Right lung (tissue), 5 donors: Measurements from ENCODE around the gene SULT1A1. TPM values are rescaled to one million over a fixed set of nuclear protein-coding genes. Genes with fewer than 3 reads are reported as not detected.
"Not testable (repeated sequence)": the region's sequence is repeated elsewhere in the genome, so short reads cannot be mapped to it uniquely, and the experiment has no call there.

ENCODE experiments used
- DNase-seq, 2 donors: peaks; one replicate each; pipeline ENCODE4 v3.0.0-alpha.2; 2013
- polyA plus RNA-seq, 5 donors: library from polyadenylated mRNA; unstranded; fragments of 120-200 nt; gene quantifications; one replicate each; pipeline versions ENCODE4 v1.2.1 to v1.2.3, GENCODE V29; 2013; ENCODE audit warnings: inconsistent platforms in 1 of 5, low replicate concordance in 1 of 5; ENCODE audit not compliant: insufficient read length in 5 of 5, insufficient read depth in 1 of 5

Gene SULT1A1
- polyA plus RNA-seq, 5 donors: 21.4 to 46.9 (median 38.3) TPM

DNA sequence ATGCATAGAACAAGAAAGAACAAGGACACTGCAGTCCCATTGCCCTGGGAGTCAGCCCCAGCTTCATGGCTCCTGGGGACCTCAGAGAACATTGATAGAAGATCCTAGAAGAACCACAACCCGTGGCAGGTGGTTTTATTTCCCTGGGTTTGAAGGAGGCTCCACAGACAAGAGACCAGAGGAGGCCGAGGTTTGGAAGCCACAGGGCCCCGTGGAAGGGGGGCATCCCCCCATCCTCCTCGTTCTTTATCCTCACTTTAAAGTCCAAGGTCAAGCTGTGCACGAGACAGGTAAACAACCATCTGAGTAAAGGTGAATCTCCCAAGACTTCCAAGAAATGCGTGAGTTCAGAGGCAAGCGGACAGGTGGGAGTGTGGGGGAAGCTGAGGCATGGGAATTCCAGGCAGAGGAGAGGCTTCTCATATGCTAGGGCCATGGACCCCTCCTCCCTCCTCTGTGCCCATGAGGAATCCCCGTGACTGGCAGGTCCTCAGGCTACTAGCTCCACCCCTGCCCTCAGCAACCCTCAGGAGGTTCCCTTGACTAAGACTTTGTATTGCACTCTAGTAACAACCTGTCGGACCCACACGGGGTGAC is 849 bp upstream of the SULT1A1 start:
- DNase-seq: no peak

DNA sequence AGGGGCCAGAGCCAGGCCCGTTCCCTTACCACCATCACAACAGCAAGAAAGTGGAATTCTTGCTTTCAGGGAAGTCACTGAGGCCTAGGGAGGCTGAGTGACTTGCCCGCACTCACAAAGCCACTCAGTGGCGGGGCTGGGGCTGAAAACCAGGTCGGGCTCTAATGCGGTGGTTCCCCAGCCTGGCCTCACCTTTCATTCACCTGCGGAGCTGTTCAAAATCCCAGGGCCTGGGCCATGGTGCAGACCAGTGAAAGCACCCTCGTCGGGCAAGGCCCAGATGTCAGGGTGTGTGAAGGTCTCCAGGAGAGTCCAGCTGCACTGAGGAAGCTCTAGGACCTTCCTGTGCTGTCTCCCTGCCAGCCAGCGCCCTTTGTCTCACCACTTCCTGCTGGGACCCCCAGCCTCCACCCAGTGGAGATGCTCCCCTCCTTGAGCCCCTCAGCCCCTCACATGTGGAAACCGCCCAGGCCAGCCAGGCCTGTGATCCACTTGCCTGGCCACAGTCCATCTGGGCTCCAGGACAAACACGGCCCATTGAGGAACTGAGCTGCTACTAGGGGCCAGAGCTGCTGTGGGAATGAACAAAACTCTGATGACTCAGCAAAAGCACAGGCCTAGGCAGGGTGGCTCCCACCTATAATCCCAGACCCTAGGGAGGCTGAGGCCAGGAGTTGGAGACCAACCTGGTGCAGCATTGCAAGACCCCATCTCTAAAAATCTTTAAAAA is 812 bp downstream of the SULT1A1 start:
- not testable (repeated sequence) for DNase-seq

DNA sequence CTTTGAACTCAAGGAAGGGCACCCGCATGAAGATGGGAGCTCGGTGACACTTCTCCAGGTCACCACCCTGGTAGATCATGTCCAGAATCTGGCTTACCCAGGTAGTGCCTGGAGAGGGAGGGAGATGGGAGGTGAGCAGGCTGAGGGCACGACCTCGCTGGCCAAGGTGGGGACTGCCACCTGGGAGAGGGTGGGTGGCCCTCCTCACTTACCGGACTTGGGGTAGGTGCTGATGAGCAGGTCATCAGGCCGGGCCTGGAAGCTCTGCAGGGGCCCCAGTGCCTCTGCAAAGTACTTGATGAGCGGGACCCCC is 1.4 kb downstream of the SULT1A1 start:
- not testable (repeated sequence) for DNase-seq

DNA sequence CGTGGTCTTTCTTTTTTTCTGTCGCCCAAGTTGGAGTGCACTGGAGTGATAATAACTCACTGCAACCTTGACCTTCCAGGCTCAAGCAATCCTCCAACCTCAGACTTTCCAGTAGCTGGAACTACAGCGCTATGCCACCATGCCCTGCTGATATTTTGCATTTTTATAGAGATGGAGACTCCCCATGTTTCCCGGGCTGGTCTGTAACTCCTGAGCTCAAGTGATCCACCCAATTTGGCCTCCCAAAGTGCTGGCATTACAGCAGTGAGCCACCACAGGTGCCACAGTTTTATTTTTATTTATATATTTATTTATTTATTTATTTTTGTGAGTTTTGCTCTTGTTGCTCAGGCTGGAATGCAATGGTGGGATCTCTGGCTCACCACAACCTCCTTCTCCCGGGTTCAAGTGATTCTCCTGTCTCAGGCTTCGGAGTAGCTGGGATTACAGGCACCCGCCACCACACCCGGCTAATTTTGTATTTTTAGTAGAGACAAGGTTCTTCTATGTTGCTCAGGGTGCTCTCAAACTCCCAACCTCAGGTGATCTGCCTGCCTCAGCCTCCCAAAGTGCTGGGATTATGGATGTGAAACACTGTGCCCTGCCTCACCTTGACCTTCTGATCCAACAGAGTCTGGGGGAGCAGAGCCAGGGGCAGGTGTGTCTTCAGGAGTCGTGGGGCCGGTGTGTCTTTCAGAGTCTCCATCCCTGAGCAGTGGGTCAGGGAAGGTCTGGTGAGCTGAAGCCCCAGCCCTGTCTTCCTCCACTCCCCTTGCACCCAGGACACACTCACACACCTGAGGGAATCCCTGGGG is 2.0 kb downstream of the SULT1A1 start:
- DNase-seq: not testable (repeated sequence)

GRCh38 chr16:28607116-28607623 is 2.7 kb downstream of the SULT1A1 start:
- no peak for DNase-seq

GRCh38 chr16:28606291-28607115 is 3.3 kb downstream of the SULT1A1 start:
- no peak for DNase-seq

GRCh38 chr16:28604186-28604565 is 5.7 kb downstream of the SULT1A1 start:
- DNase-seq: no peak

- no peak for DNase-seq
Observed at GRCh38 chr16:28603381-28604185, 6.3 kb downstream of the SULT1A1 start.

GRCh38 chr16:28602529-28602928 is 7.3 kb downstream of the SULT1A1 start:
- no peak for DNase-seq

DNA sequence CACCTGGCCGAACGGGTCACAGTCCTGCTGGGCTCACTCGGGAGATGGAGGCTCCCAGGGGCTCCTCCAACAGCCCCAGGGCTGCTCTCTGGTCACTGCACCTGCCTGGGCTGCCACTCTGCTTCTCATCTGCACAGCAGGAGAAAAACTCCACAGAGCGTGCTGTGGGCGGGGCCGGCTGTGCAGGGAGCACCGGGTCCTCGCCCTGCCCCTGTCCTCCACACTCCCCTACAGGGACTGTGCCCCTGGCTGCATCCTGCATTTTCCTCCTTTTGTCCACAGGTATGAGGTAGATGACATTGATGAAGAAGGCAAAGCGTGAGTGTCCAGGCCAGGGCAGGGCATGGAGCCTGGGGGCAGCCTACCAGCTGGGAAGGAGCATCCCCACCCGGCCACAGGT is 7.8 kb downstream of the SULT1A1 start:
- DNase-seq: not testable (repeated sequence)

DNA sequence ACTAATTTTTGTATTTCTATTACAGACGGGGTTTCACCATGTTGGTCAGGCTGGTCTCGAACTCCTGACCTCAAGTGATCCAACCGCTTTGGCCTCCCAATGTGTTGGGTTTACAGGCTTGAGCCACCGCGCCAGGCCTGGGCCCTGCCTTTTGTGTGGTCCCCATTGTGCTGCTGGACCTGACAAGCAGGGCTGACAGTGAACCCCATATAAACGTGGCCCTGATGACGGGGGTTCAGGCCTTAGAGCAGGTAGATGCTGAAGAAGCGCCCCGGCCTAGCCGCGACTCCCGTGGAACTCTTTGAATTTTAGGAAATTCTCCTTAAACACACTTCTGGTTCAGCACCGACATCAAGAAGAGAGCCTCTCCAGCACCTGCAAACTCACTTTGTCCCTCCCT is 8.3 kb downstream of the SULT1A1 start:
- not testable (repeated sequence) for DNase-seq

DNA sequence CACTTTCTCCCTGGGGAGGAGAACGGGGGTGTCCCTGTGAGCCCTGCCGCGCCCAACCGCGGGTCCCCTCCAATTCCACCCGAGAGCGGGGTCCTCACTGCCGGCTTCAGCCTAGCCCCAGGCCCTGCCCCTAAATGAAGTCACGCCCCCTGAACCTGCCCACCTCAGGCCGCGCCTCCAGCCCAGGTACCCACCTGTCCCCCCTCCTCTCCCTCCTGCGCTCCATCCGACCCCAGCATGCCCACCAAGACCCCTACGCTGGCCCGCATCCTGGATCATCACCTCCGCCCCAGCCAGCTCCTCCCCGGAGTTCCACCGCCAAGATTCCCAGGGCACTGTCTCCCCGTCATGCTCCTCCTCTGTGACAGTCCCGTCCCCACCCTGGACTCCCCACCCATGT is 8.9 kb downstream of the SULT1A1 start:
- not testable (repeated sequence) for DNase-seq

DNA sequence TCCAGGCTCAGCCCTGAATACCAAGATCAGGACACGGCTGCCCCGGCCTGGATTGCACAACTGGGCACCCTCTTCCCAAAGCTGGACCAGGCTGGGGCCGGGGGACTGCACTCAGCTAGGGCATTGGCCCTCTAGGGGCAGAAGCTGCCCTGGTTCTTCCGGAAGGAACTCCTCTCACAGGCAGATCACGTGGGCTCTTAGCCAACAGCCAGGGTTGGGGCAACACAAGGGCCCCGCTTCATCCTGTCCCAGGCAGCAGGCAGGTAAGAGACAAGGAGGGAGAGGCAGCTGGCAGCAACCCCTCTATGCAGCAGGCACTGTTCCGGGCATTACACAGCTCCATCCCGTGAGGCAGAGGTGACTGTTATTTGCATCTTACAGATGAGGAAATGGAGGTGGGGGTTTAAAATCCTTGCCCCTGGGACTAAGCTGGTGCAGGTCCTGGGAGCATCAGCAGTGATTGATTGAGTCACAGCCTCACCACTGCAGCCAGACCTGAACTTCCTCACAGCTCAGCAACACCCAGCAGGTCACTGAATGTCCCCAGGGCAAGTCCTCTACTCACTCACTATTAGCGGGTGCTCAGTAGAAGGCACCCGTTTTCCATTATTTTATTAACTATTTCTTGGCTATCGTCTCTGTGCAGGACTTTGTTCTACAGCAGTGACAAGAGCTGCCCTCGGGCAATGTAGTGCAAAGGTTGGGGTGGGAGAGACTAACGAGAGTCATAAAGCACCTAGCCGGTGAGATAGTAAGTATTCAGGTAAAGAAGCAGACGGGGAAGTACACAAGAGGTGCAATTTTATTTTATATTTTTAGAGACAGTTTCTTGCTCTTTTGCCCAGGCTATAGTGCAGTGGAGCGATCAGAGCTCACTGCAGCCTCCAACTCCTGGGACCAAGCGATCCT is 10.2 kb downstream of the SULT1A1 start:
- DNase-seq: not testable (repeated sequence)

- peak in 1 of 2 donors; percentile 33 for DNase-seq
Observed at GRCh38 chr16:28597692-28598261, 12.1 kb downstream of the SULT1A1 start.

DNA sequence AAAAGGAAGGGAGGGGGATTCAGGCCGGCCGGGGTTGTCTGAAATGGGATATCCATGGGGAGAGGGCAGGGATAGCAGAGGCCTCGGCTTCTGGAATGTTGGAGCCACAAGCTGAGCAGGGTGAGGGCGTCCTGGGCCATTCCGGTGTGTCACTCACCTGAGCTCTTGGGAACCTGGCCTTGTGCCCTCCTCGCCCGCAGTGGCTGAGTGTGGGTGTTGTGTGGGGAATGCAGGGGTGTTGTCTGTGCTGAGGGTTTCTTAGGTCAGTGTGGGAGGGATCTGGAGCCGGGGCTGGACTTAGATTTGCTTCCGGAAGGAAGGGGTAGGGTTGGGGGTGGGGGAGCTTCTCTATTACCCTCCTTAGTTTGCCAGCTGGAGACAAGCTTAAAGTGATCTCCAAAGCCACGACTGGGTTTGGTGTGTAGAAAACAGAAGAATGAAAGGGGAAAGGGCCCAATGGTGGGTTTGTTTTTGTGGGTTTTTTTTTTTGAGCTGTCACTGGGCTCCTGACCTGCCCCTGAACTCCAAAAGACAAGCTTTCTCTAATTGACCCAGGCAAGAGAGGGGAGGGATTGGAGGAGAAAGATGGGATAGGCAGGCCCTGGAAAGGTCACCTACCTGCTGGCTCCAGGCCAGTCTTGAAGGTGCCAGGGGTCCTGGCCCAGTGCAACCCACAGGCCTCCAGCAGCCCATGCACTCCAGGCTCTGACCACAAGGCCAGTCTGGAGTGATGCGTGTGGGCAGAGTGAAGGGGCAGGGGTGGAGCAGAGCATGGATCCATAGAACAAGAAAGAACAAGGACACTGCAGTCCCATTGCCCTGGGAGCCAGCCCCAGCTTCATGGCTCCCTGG is 12.8 kb downstream of the SULT1A1 start, which contains the start of gene SULT1A2:
Gene SULT1A2, minus strand, starts transcription at position 211 of the 852 bp plus-strand sequence. CDS start 1,120 bp downstream, outside the sequence.
- DNase-seq: peak in 1 of 2 donors; percentile 31

DNA sequence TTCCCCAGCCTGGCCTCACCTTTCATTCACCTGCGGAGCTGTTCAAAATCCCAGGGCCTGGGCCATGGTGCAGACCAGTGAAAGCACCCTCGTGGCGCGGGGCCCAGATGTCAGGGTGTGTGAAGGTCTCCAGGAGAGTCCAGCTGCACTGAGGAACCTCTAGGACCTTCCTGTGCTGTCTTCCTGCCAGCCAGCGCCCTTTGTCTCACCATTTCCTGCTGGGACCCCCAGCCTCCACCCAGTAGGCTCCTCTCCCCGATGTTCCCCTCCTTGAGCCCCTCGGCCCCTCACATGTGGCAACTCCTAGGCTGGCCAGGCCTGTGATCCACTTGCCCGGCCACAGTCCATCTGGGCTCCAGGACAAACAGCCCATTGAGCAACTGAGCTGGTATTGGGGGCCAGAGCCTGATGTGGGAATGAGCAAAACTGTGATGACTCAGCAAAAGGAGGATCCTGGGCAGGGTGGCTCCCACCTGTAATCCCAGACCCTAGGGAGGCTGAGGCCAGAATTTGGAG is 13.7 kb downstream of the SULT1A1 start:
- no peak for DNase-seq

DNA sequence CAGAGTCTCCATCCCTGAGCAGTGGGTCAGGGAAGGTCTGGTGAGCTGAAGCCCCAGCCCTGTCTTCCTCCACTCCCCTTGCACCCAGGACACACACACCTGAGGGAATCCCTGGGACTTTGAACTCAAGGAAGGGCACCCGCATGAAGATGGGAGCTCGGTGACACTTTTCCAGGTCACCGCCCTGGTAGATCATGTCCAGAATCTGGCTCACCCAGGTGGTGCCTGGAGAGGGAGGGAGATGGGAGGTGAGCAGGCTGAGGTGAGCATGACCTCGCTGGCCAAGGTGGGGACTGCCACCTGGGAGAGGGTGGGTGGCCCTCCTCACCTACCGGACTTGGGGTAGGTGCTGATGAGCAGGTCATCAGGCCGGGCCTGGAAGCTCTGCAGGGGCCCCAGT is 14.4 kb downstream of the SULT1A1 start:
- DNase-seq: not testable (repeated sequence)

- DNase-seq: no peak
Observed at GRCh38 chr16:28592979-28593553, 16.8 kb downstream of the SULT1A1 start.
